Stimulated activated CD4-positive, alpha-beta T cell treated with anti-CD3 and anti-CD28 coated beads, Interleukin-4, amount 100 ng/mL, for 4 hours (primary cell): ENCODE results near the gene SIRT4.

Source experiments
- DNase-seq, 2 experiments: peaks; one replicate each; pipeline ENCODE4 v3.0.0-alpha.2; 2020

SIRT4 gene

GRCh38 chr12:120278137-120279069 lies 23.7 kb upstream of the SIRT4 start:
- no peak for DNase-seq

GRCh38 chr12:120283318-120283717 lies 18.8 kb upstream of the SIRT4 start:
- no peak for DNase-seq

DNA sequence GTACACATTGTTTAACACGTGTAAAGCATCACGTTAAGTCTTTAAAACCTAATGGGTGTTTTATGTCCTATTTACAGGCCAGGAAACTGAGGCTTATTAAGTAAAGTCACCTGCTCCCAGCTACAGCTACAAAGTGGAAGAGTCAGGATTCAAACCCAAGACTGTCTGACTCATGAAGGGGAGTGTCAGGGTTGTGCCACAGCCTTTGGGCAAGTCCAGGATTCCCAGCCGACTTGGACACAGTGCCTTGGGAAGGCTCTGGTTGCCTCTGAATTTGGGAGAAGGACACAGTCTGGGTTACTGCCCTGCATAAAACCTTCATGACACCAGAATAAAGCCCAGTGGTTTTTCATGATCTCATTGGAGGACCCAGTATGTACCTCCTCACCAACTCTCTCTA lies 17.7 kb upstream of the SIRT4 start:
- no peak for DNase-seq

DNA sequence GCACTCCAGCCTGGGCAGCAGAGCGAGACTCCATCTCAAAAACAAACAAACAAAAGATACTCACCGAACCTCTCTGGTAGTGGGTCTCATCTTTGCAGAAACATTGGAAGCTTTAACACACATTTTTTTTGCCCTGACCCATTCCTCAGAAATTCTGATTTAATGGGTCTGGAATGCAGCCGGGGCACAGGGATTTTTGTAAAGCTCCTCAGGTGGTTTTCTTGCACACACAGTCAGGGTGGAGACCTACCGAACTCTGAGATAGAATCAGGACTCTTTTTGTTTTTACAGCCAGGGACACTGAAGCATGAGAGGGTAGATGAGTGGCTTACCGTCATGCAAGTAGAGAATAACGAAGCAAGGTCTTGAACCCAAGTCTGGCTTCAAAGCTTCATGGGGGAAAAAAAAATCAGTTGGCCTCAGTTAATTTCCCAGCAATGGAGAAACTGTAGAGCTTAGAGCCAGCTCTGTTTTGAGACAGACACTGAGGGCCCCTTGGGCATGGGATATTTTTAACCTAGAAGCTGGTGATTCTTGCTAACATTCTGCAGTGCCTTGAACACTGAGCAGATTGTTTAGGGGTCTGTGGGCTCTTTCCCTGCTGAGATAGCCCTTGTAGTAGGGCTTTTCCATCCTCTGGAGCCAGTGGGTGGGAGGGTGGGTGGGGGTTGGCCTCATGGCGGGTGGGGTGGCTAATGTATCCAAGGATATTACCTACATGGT lies 15.2 kb upstream of the SIRT4 start:
- DNase-seq: no peak

DNA sequence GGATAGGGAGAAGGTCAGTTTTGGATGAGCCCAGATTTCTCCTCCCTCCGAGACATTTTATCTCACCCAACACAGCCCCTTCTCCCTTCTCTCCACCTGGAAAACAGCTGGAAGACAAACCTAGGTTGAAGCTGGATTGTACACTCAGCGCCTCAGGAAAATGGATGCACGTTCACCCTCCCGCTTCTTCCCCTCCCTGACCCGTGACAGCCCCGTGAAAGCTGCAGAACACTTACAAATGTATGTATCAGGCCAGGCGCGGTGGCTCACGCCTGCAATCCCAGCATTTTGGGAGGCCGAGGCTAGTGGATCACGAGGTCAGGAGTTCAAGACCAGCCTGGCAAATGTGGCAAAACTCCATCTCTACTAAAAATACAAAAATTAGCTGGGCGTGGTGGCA lies 14.6 kb upstream of the SIRT4 start:
- DNase-seq: no peak

DNA sequence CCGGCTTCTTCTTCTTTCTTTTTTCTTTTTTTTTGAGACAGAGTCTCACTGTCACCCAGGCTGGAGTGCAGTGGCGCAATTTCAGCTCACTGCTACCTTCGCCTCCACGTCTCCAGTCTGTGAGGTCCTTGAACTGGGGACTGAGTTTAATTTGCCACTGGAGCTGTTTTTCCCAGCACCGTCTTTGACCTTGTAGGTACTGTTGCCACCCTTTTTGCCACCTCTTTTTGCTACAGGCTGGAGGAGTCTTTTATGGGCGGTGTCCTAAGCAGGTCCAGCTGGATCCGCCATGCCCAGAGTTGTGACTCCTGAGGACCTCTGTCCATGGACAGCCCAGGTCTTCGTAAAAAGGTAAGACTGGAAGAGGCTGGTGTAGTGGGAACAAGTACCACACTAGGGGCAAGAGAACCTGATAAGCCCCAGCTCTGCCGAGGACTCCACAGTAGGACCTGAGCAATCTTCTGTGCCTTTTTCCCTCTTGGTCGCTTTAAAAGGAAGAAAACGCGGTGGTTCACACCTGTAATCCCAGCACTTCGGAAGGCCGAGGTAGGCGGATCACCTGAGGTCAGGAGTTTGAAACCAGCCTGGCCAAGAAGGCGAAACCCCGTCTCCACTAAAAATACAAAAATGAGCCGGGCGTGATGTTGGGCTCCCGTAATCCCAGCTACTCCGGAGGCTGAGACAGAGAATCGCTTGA lies 11.4 kb upstream of the SIRT4 start:
- DNase-seq: peak; percentile 1 to 5

GRCh38 chr12:120292411-120292660 lies 9.8 kb upstream of the SIRT4 start:
- DNase-seq: no peak

DNA sequence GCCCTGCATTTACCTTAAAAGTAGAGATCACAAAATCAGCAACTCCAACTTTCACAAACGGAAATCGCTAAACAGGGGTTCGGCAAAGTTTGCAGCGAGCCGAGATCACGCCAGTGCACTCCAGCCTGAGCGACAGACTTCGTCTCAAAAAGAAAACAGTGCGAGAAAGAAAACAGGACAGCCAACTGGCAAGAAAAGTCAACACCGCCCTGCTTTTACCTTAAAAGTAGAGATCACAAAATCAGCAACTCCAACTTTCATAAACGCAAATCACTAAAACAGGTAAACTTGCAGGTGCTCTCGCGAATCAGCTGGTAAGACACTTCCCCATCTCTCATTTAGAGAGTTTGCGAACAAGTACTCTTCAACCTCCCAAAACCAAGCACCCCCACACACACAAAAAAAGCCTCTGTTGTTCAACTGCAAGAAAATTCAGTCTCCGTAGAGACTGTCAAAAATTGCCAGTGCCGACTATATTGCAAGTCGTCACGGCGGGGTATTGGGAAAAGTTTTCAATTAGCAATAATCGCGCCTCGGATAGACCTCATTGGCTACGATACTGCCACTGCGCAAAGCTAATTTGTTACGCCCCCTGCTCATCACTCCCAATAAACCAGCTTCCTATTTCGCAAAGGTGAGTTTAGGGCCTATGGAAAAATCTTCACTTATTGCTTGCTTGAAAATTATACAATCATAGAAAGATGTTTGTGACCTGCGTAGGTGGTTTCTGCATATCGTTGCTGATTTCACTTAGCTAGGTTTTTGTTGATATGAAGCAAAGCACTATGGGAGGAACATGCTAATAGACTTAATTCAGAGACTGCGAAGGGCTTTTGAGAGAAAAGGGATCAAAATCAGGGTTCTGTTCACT lies 9.2 kb upstream of the SIRT4 start, which contains the start of gene RNU4-1:
TSS of gene RNU4-1 (minus strand) at position 577 of the 871 bp plus-strand sequence.
- peak; percentile 51 to 78 for DNase-seq

GRCh38 chr12:120314220-120314619 lies 12.1 kb downstream of the SIRT4 start:
- no peak for DNase-seq

DNA sequence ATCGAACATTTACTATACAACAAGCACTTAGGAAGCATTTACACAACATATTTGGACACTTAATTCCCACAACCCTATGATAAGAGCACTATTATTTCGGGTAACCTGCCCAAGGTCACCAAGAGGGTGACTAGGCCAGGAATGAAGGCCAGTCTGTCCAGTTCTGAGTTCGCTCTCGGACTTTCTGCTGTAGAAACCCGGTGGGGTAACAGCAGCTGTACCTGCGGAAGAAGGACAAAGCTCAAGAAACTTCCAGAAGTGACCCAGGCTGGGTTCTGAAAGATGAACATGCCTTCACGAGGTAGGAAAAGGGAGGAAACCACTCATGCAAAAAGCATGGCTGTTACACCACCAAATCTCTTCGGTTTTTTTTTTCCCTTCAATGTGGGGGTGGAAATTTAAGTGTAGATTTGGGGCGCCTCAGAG lies 14.7 kb downstream of the SIRT4 start:
- DNase-seq: no peak

GRCh38 chr12:120317224-120318105 lies 15.3 kb downstream of the SIRT4 start:
- peak; percentile 100 for DNase-seq

DNA sequence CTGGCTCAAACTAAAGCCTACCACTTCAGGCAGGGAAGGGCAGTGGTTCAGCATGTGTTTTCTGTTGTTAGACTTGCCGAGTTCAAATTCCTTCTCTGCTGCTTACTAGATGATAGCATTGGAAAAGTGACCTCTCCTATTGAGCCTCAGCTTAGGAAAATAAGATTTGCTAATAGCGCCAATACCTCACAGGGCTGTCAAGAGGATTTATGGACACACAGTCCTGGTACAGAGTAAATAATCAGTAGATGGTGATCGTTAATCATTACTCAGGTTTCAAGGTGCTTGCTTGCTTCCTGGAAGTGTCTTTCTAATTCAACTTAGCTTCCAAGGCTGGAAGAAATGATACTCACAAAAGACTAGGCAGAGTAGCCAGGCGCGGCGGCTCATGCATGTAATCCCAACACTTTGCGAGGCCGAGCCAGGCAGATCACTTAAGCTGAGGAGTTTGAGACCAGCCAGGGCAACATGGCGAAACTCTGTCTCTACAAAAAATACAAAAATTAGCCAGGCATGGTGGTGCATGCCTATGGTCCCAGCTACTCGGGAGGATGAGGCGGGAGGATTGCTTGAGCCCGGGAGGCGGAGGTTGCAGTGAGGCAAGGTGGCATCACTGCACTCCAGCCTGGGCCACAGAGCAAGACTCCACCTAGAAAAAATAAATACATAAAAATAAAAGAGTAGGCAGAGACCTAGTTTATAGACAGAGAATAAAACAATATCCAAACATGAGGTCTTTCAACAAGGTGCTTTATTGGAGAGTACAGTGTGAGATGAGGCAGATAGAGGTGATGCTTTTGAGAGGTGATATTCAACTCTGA lies 19.5 kb downstream of the SIRT4 start:
- DNase-seq: no peak

DNA sequence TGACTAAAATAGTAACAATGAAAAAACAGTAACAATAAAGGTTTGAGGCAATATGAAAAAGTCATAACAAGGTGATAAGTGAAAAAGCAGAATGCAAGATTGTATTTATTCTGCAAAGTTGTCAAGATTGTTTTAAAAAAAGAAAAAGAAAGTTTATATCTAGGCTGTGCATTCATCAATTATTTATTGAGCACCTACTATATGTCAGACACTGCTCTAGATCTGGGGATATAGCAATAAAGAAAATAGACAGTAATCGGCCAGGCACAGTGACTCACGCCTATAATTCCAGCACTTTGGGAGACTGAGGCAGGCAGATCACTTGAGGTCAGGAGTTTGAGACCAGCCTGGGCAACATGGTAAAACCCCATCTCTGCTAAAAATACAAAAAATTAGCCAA lies 21.7 kb downstream of the SIRT4 start:
- DNase-seq: no peak

- DNase-seq: no peak
These were observed 22.8 kb downstream of the SIRT4 start for GRCh38 chr12:120324841-120325417.

DNA sequence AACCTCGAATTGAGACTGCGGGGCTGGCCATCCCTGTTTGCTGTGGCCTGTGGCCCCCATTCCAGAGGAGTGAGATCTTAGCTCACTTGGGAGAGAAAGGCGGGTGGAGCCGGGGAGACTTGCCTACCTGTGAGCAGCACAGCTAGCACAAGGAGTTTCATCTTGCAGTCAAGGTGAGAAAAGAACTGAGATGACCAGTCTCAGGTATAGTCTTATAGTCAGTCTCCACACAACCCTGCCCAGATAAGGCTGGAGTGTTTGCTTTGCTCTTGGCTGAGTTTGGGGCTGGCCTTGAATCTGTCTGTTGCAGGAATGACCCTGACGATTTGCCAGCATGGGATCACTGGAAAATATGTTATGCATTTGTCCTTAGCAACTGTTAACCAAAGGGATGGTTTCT lies 25.5 kb downstream of the SIRT4 start, which contains the start of gene PLA2G1B:
TSS of gene PLA2G1B (minus strand) at position 187 of the 400 bp plus-strand sequence. CDS start at position 161, 26 bp downstream.
- DNase-seq: no peak

DNA sequence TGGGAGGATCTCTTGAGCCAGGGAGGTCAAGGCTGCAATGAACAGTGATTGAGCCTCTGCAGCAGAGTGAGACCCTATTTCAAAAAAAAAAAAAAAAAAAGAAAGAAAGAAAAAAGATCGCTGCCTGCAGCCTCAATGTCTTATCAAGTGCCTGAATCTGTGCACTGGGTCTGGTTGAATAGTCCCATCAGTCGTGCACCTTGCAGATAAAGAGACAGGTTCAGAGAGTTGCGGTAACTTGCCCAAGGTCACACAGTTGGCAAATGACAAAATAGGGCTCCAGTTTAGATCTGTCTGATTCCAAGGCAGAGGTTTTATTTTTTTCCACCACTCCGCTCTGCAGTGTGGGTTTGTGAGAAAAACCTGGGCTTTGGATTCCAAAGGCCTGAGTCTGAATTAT lies 26.1 kb downstream of the SIRT4 start:
- no peak for DNase-seq

DNA sequence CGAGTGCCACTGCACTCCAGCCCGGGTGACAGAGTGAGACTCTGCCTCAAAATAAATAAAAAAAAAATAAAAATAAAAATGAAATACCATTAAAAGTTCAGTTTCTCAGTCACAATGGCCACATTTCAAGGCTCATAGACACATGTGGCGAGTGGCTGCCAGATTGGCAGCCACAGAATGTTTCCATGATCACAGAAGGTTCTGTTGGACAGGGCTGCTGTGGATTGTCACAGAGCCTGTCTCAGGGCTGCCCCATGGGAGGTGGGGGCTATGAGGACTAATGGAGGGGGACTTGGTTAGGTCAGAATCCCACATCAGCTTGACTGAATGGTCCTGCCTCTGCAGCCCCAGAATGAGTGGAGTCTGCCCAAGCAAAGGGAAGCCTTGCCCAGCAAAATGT lies 29.3 kb downstream of the SIRT4 start:
- no peak for DNase-seq

- DNase-seq: no peak
These were observed 29.9 kb downstream of the SIRT4 start for GRCh38 chr12:120332041-120332440.

- no peak for DNase-seq
These were observed 30.4 kb downstream of the SIRT4 start for GRCh38 chr12:120332523-120332922.

- peak in 1 of 2 experiments; percentile 27 for DNase-seq
These were observed 33.3 kb downstream of the SIRT4 start for GRCh38 chr12:120335447-120335846.
